K562 (cell line): ENCODE results near the gene PLEKHG3.

Experiments used
- BCL6 ChIP-seq: fragments of 250-450 bp; sonication (Bioruptor Pico); IDR thresholded peaks from 2 replicates; pipeline ENCODE4 v1.4.0; 2020
- HINFP ChIP-seq: fragments of 450-650 bp; conservative IDR thresholded peaks from 2 replicates; pipeline ENCODE4 v1.6.1; 2016; ENCODE audit warnings: missing genetic modification characterization, low read depth, mild to moderate bottlenecking, control low read depth, missing compliant biosample characterization
- POLR2G ChIP-seq: fragments of 200-400 bp; formaldehyde crosslinking; IDR thresholded peaks from 2 replicates; pipeline ENCODE4 v1.6.1; 2017; ENCODE audit warnings: low read depth, mild to moderate bottlenecking, antibody characterized with exemption, low read length, moderate library complexity

- TF ChIP-seq HINFP (tag): no peak
- TF ChIP-seq BCL6 (CRISPR knock-in tag): no peak
- no peak for TF ChIP-seq POLR2G
Measured at GRCh38 chr14:64702493-64703394, 1.5 kb upstream of the PLEKHG3 start.
